ENCODE results near the gene WNT5B. TPM values are rescaled to one million over a fixed set of nuclear protein-coding genes. Genes with fewer than 3 reads are reported as not detected.
A peak's percentile ranks its signal among the peaks of the same experiment; 100 is the strongest.

Gene WNT5B
- total and polyA plus RNA-seq, 2 of the 8 experiments (the other 6 are each of a cell fraction or from before 2014, with no cell fraction given), result 0.91 to 1.2 TPM

- H2AK5ac ChIP-seq (ENCODE audit: low read depth, low read length), result no peak overlapping the region
- no peaks in the 10 kb centered on the region for H3K9me3 ChIP-seq (ENCODE audit: insufficient read depth in 2 of 2, low read depth in 1 of 2, low read length in 1 of 2)
- no peak overlapping the region for H3K14ac ChIP-seq (ENCODE audit: insufficient read length)
- no peak overlapping the region for H3K27ac ChIP-seq (ENCODE audit: low read depth, low read length)
- H3K4ac ChIP-seq (replicated peaks; ENCODE audit: insufficient read length, low read depth, low read length), result no peak overlapping the region
- no peak overlapping the region for H4K5ac ChIP-seq (ENCODE audit: insufficient read length, low read depth, low read length)
- H3K23ac ChIP-seq (ENCODE audit: insufficient read length), result no peak overlapping the region
- H3K79me1 ChIP-seq (ENCODE audit: low read depth, low read length), result no peaks in the 10 kb centered on the region
- DNase-seq (ENCODE audit: low read depth in 1 of 2, low spot score in 2 of 2) (no peak), FAIRE-seq (no peak)
- H3K4me2 ChIP-seq (ENCODE audit: insufficient read depth in 1 of 2, low read depth in 2 of 2, low read length in 2 of 2), result peak overlapping the region in 1 of 2 experiments; percentile 16; a peak in 2 of 4 replicates
- ChIA-PET CTCF (ENCODE audit: partially characterized antibody) (interaction anchor here (1.4 to 2.1 kb wide), 5 partner anchors 12 to 470 kb away, joined by 3 to 9 read pairs (median 4); partner anchors contain the start of gene WNT5B), POLR2A (ENCODE audit: partially characterized antibody) (interaction anchor here (0.6 to 1.1 kb wide), 2 partner anchors 65 to 479 kb away, joined by 3 read pairs; no protein-coding TSS in a partner anchor)
- peaks cover 0 to 5% of the 10 kb centered on the region in 2 experiments; a peak in 1 of 4 replicates for H3K79me2 ChIP-seq (ENCODE audit: control insufficient read depth in 1 of 2, insufficient read depth in 2 of 2, low read length in 2 of 2)
- no peak overlapping the region for H3K18ac ChIP-seq (ENCODE audit: extremely low read depth, low read length)
- no peak overlapping the region for H2BK20ac ChIP-seq (ENCODE audit: low read length)
- H4K8ac ChIP-seq (ENCODE audit: extremely low read depth, insufficient read depth, low read length), result no peak overlapping the region
- no peak overlapping the region for H3K56ac ChIP-seq (replicated peaks; ENCODE audit: insufficient read length, low read depth, low read length)
- no peak overlapping the region for H2BK15ac ChIP-seq (ENCODE audit: low read length)
- no peak overlapping the region for H2AFZ ChIP-seq (ENCODE audit: low read length)
- peaks cover 10% of the 10 kb centered on the region; the same call in 1 of the 2 replicates for H3K23me2 ChIP-seq (ENCODE audit: low read depth, low read length)
- H3K9ac ChIP-seq (replicated peaks in 1 of 4; ENCODE audit: extremely low read depth in 1 of 4, low read depth in 3 of 4, low read length in 3 of 4), result no peak overlapping the region
- H3K4me3 ChIP-seq (ENCODE audit: extremely low read depth in 1 of 4, insufficient read depth in 2 of 4, low read depth in 3 of 4, low read length in 4 of 4), result no peak overlapping the region
- no peak overlapping the region for H2BK5ac ChIP-seq (ENCODE audit: low read depth, low read length)
- H3K36me3 ChIP-seq (ENCODE audit: control insufficient read depth in 2 of 4, insufficient read depth in 4 of 4, low read length in 3 of 4), result no peaks in the 10 kb centered on the region
- 4% methylated on average over 3 of the region's 3 CpGs; no CpG with 5 or more reads in 1 of the 2 experiments for WGBS, 2 experiments (ENCODE audit: extremely low coverage in 1 of 2, insufficient coverage in 1 of 2, insufficient read length in 1 of 2, insufficient replicate concordance in 2 of 2, low coverage in 1 of 2, low lambda C conversion rate in 2 of 2, missing lambda C conversion rate in 1 of 2)
- peaks cover 26 to 29% of the 10 kb centered on the region in 2 experiments for H4K20me1 ChIP-seq (replicated peaks in 1 of 2; ENCODE audit: control insufficient read depth in 1 of 2, insufficient read depth in 2 of 2, low read length in 2 of 2)
- no peak overlapping the region for H2BK12ac ChIP-seq (ENCODE audit: low read depth, low read length)
- H4K91ac ChIP-seq (replicated peaks; ENCODE audit: insufficient read length, low read length), result no peak overlapping the region
- H2BK120ac ChIP-seq (replicated peaks; ENCODE audit: low read depth, low read length), result no peak overlapping the region
- H3K27me3 ChIP-seq (replicated peaks in 1 of 4; ENCODE audit: control insufficient read depth in 3 of 4, extremely low read depth in 1 of 4, insufficient read depth in 3 of 4, low read length in 3 of 4), result peaks cover 21 to 87% (median 68%) of the 10 kb centered on the region in 4 experiments
- H3K4me1 ChIP-seq (replicated peaks in 1 of 4; ENCODE audit: control insufficient read depth in 3 of 4, insufficient read depth in 4 of 4, low read length in 3 of 4), result peaks cover 15 to 38% (median 19%) of the 10 kb centered on the region in 4 experiments
- TF ChIP-seq FOSL1 (IDR thresholded peaks at IDR 0.05; ENCODE audit: insufficient read depth, low read depth, low read length), result no peak
- TF ChIP-seq MAX (IDR thresholded peaks at IDR 0.05), result no peak
Observed at GRCh38 chr12:1588575-1588947, 40.5 kb upstream of the WNT5B start.

Data from H1 (cell line).